Measurements from ENCODE around the gene ANAPC13.

ANAPC13 gene

GRCh38 chr3:134441821-134442220 is 44.0 kb downstream of the ANAPC13 start:
- Histone ChIP-seq H3K18ac (ENCODE audit: low read length) (no peak overlapping the region), H4K8ac (ENCODE audit: low read depth, low read length) (no peak overlapping the region), H3K4ac (ENCODE audit: low read depth, low read length) (no peak overlapping the region), H3K9me3 (ENCODE audit: insufficient read depth, low read depth, low read length) (no peaks in the 10 kb centered on the region), H3K27ac (ENCODE audit: low read depth, low read length) (no peak overlapping the region), H3K4me2 (ENCODE audit: low read length) (no peak overlapping the region), H2BK120ac (ENCODE audit: insufficient read depth, low read length, poor library complexity) (no peak overlapping the region), H3K27me3 (ENCODE audit: insufficient read depth, low read length) (no peaks in the 10 kb centered on the region), H2AFZ (ENCODE audit: insufficient read depth, low read length, poor library complexity) (no peak overlapping the region), H3K23ac (ENCODE audit: low read length) (no peak overlapping the region), H3K4me1 (ENCODE audit: control insufficient read depth in 1 of 2, insufficient read depth in 2 of 2, low read length in 2 of 2) (peaks cover 2 to 4% of the 10 kb centered on the region in 2 experiments), H4K91ac (ENCODE audit: low read depth, low read length) (no peak overlapping the region), H3K79me1 (ENCODE audit: low read length) (no peaks in the 10 kb centered on the region), H2AK5ac (ENCODE audit: low read length) (no peak overlapping the region), H2BK5ac (ENCODE audit: low read depth, low read length, poor library complexity) (no peak overlapping the region), H3K36me3 (ENCODE audit: control insufficient read depth in 1 of 2, insufficient read depth in 2 of 2, low read length in 2 of 2) (no peaks in the 10 kb centered on the region), H2BK12ac (ENCODE audit: low read length) (no peak overlapping the region), H3K4me3 (ENCODE audit: low read depth, low read length) (no peak overlapping the region), H3K79me2 (ENCODE audit: control insufficient read depth, insufficient read depth, low read length, poor library complexity) (no peaks in the 10 kb centered on the region), H4K12ac (ENCODE audit: low read depth, low read length) (no peak overlapping the region), H3K9ac (ENCODE audit: low read length) (no peak overlapping the region), H3K14ac (ENCODE audit: low read length) (no peak overlapping the region)
- DNase-seq = no peak
- WGBS (ENCODE audit: extremely low coverage, insufficient coverage, insufficient read length) = no CpG with 5 or more reads among the region's 2 CpGs

DNA sequence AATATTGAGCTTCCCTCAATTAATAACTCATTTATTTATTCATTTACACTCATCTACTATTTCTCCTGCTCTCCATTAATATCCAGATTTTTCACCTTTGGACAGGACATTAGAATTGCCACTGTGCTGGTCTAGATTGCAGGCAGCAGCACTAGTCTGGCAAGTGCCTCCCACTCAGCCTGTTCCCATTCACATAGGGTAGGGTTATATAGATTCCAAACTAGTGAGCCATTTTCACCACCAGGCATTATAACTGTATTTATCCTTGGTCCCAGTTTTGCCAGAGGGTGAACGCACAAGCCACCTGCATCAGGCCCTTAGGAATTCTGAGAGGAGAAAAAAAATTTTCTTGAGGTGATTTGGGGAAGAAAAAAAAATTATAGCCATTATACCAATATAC is 44.5 kb downstream of the ANAPC13 start:
- no CpG with 5 or more reads among the region's 1 CpG for WGBS (ENCODE audit: extremely low coverage, insufficient coverage, insufficient read length)
- Histone ChIP-seq H3K4ac (ENCODE audit: low read depth, low read length) (no peak overlapping the region), H3K9ac (ENCODE audit: low read length) (no peak overlapping the region), H2BK120ac (ENCODE audit: insufficient read depth, low read length, poor library complexity) (no peak overlapping the region), H2AFZ (ENCODE audit: insufficient read depth, low read length, poor library complexity) (no peak overlapping the region), H3K14ac (ENCODE audit: low read length) (no peak overlapping the region), H4K8ac (ENCODE audit: low read depth, low read length) (no peak overlapping the region), H4K91ac (ENCODE audit: low read depth, low read length) (no peak overlapping the region), H2AK5ac (ENCODE audit: low read length) (no peak overlapping the region), H3K27ac (ENCODE audit: low read depth, low read length) (no peak overlapping the region), H4K12ac (ENCODE audit: low read depth, low read length) (no peak overlapping the region), H3K36me3 (ENCODE audit: control insufficient read depth in 1 of 2, insufficient read depth in 2 of 2, low read length in 2 of 2) (no peaks in the 10 kb centered on the region), H3K4me1 (ENCODE audit: control insufficient read depth in 1 of 2, insufficient read depth in 2 of 2, low read length in 2 of 2) (peaks cover 2 to 4% of the 10 kb centered on the region in 2 experiments), H3K23ac (ENCODE audit: low read length) (no peak overlapping the region), H3K79me2 (ENCODE audit: control insufficient read depth, insufficient read depth, low read length, poor library complexity) (no peaks in the 10 kb centered on the region), H3K27me3 (ENCODE audit: insufficient read depth, low read length) (no peaks in the 10 kb centered on the region), H3K9me3 (ENCODE audit: insufficient read depth, low read depth, low read length) (no peaks in the 10 kb centered on the region), H3K18ac (ENCODE audit: low read length) (no peak overlapping the region), H3K4me2 (ENCODE audit: low read length) (no peak overlapping the region), H3K4me3 (ENCODE audit: low read depth, low read length) (no peak overlapping the region), H2BK12ac (ENCODE audit: low read length) (no peak overlapping the region), H2BK5ac (ENCODE audit: low read depth, low read length, poor library complexity) (no peak overlapping the region), H3K79me1 (ENCODE audit: low read length) (no peaks in the 10 kb centered on the region)
- peak; percentile 67 to 91 for DNase-seq

- Histone ChIP-seq H2AK5ac (ENCODE audit: low read length) (no peak overlapping the region), H4K91ac (ENCODE audit: low read depth, low read length) (no peak overlapping the region), H3K9ac (ENCODE audit: low read length) (no peak overlapping the region), H3K4me2 (ENCODE audit: low read length) (no peak overlapping the region), H3K4ac (ENCODE audit: low read depth, low read length) (no peak overlapping the region), H3K4me1 (ENCODE audit: control insufficient read depth in 1 of 2, insufficient read depth in 2 of 2, low read length in 2 of 2) (peaks cover 2 to 4% of the 10 kb centered on the region in 2 experiments), H2BK12ac (ENCODE audit: low read length) (no peak overlapping the region), H2AFZ (ENCODE audit: insufficient read depth, low read length, poor library complexity) (no peak overlapping the region), H2BK5ac (ENCODE audit: low read depth, low read length, poor library complexity) (no peak overlapping the region), H3K9me3 (ENCODE audit: insufficient read depth, low read depth, low read length) (peaks cover 1% of the 10 kb centered on the region), H3K4me3 (ENCODE audit: low read depth, low read length) (no peak overlapping the region), H3K36me3 (ENCODE audit: control insufficient read depth in 1 of 2, insufficient read depth in 2 of 2, low read length in 2 of 2) (no peaks in the 10 kb centered on the region), H3K79me2 (ENCODE audit: control insufficient read depth, insufficient read depth, low read length, poor library complexity) (no peaks in the 10 kb centered on the region), H2BK120ac (ENCODE audit: insufficient read depth, low read length, poor library complexity) (no peak overlapping the region), H4K8ac (ENCODE audit: low read depth, low read length) (no peak overlapping the region), H4K12ac (ENCODE audit: low read depth, low read length) (no peak overlapping the region), H3K27me3 (ENCODE audit: insufficient read depth, low read length) (no peaks in the 10 kb centered on the region), H3K23ac (ENCODE audit: low read length) (no peak overlapping the region), H3K14ac (ENCODE audit: low read length) (no peak overlapping the region), H3K18ac (ENCODE audit: low read length) (no peak overlapping the region), H3K27ac (ENCODE audit: low read depth, low read length) (no peak overlapping the region), H3K79me1 (ENCODE audit: low read length) (no peaks in the 10 kb centered on the region)
- no peak for DNase-seq
- WGBS (ENCODE audit: extremely low coverage, insufficient coverage, insufficient read length) = no CpG with 5 or more reads among the region's 3 CpGs
These were observed 48.5 kb downstream of the ANAPC13 start for GRCh38 chr3:134437211-134437752.

- Histone ChIP-seq H3K14ac (ENCODE audit: low read length) (no peak overlapping the region), H3K36me3 (ENCODE audit: control insufficient read depth in 1 of 2, insufficient read depth in 2 of 2, low read length in 2 of 2) (no peaks in the 10 kb centered on the region), H4K12ac (ENCODE audit: low read depth, low read length) (no peak overlapping the region), H3K4me2 (ENCODE audit: low read length) (no peak overlapping the region), H2BK12ac (ENCODE audit: low read length) (no peak overlapping the region), H2BK5ac (ENCODE audit: low read depth, low read length, poor library complexity) (no peak overlapping the region), H4K8ac (ENCODE audit: low read depth, low read length) (no peak overlapping the region), H3K9ac (ENCODE audit: low read length) (no peak overlapping the region), H3K4ac (ENCODE audit: low read depth, low read length) (no peak overlapping the region), H3K27ac (ENCODE audit: low read depth, low read length) (no peak overlapping the region), H2AFZ (ENCODE audit: insufficient read depth, low read length, poor library complexity) (no peak overlapping the region), H2AK5ac (ENCODE audit: low read length) (no peak overlapping the region), H4K91ac (ENCODE audit: low read depth, low read length) (no peak overlapping the region), H3K4me3 (ENCODE audit: low read depth, low read length) (no peak overlapping the region), H3K4me1 (ENCODE audit: control insufficient read depth in 1 of 2, insufficient read depth in 2 of 2, low read length in 2 of 2) (peaks cover 5 to 8% of the 10 kb centered on the region in 2 experiments), H3K79me1 (ENCODE audit: low read length) (peaks cover 3% of the 10 kb centered on the region), H3K27me3 (ENCODE audit: insufficient read depth, low read length) (no peaks in the 10 kb centered on the region), H3K18ac (ENCODE audit: low read length) (no peak overlapping the region), H3K79me2 (ENCODE audit: control insufficient read depth, insufficient read depth, low read length, poor library complexity) (no peaks in the 10 kb centered on the region), H2BK120ac (ENCODE audit: insufficient read depth, low read length, poor library complexity) (no peak overlapping the region), H3K23ac (ENCODE audit: low read length) (no peak overlapping the region), H3K9me3 (ENCODE audit: insufficient read depth, low read depth, low read length) (peaks cover 1% of the 10 kb centered on the region)
- DNase-seq = no peak
- WGBS (ENCODE audit: extremely low coverage, insufficient coverage, insufficient read length) = no CpG with 5 or more reads among the region's 3 CpGs
These were observed 53.5 kb downstream of the ANAPC13 start for GRCh38 chr3:134432236-134432635.

All from trophoblast cell (in vitro differentiated cells and primary cell).